Hepatocyte (in vitro differentiated cells): ENCODE measurements around the gene CCDC40. TPM values are rescaled to one million over a fixed set of nuclear protein-coding genes. Genes with fewer than 3 reads are reported as not detected.

Experiments used
- DNase-seq: peaks from one replicate; pipeline ENCODE4 v3.0.0-alpha.2; 2016; ENCODE audit warnings: low spot score
- H2AFZ ChIP-seq: fragments of 200-600 bp; sonication (generic); 2 replicates; pipeline ENCODE4 v1.6.0; 2016; ENCODE audit warnings: antibody characterized with exemption, mild to moderate bottlenecking
- H3K27ac ChIP-seq: fragments of 200-600 bp; sonication (generic); 2 replicates; pipeline ENCODE4 v1.5.1; 2016; ENCODE audit warnings: mild to moderate bottlenecking
- H3K27me3 ChIP-seq: fragments of 200-600 bp; sonication (generic); 2 replicates; pipeline ENCODE4 v1.6.1; 2016
- H3K36me3 ChIP-seq: fragments of 200-600 bp; sonication (generic); replicated peaks from 2 replicates; pipeline ENCODE4 v1.5.1; 2016; ENCODE audit warnings: low read depth; ENCODE audit not compliant: insufficient read depth
- H3K4me1 ChIP-seq: fragments of 200-600 bp; sonication (generic); 2 replicates; pipeline ENCODE4 v1.5.1; 2016; ENCODE audit warnings: mild to moderate bottlenecking, moderate library complexity; ENCODE audit not compliant: insufficient read depth
- H3K4me2 ChIP-seq: fragments of 200-600 bp; sonication (generic); 2 replicates; pipeline ENCODE4 v1.6.0; 2016
- H3K4me3 ChIP-seq: fragments of 200-600 bp; sonication (generic); 2 replicates; pipeline ENCODE4 v1.5.1; 2016; ENCODE audit warnings: mild to moderate bottlenecking
- H3K79me2 ChIP-seq: fragments of 200-600 bp; sonication (generic); 2 replicates; pipeline ENCODE4 v1.6.0; 2017; ENCODE audit warnings: mild to moderate bottlenecking
- H3K9me2 ChIP-seq: fragments of 200-600 bp; sonication (generic); replicated peaks from 2 replicates; pipeline ENCODE4 v1.6.0; 2017; ENCODE audit warnings: mild to moderate bottlenecking; ENCODE audit not compliant: insufficient read depth
- H3K9me3 ChIP-seq: fragments of 200-600 bp; sonication (generic); 2 replicates; pipeline ENCODE4 v1.5.1; 2016; ENCODE audit warnings: low read depth, mild to moderate bottlenecking
- H4K20me1 ChIP-seq: fragments of 200-600 bp; sonication (generic); 2 replicates; pipeline ENCODE4 v1.6.0; 2016; ENCODE audit warnings: mild to moderate bottlenecking; ENCODE audit not compliant: insufficient read depth, poor library complexity, severe bottlenecking
- EZH2 ChIP-seq: fragments of 200-600 bp; sonication (generic); IDR thresholded peaks from 2 replicates; pipeline ENCODE4 v1.6.1; 2016; ENCODE audit warnings: antibody characterized with exemption, mild to moderate bottlenecking, borderline replicate concordance
- EZH2phosphoT487 ChIP-seq: fragments of 200-600 bp; sonication (generic); IDR thresholded peaks from one replicate; pipeline ENCODE4 v1.6.1; 2018; ENCODE audit warnings: antibody characterized with exemption, mild to moderate bottlenecking, low read depth, moderate library complexity; ENCODE audit not compliant: unreplicated experiment, severe bottlenecking
- WGBS: methylation state at CpG from one replicate; pipeline ENCODE4 v1.1.6; 2016; ENCODE audit warnings: low lambda C conversion rate; ENCODE audit errors: missing lambda C conversion rate; 5-methylcytosine and 5-hydroxymethylcytosine counted together
- polyA plus RNA-seq: library from polyadenylated mRNA; unstranded; fragments of >200 nt; fragmentation: Nextera tagmentation; extraction: Ambion mirVana; gene quantifications from 2 replicates; pipeline ENCODE4 v1.2.1, GENCODE V29; 2016
- total RNA-seq: library from RNA; depleted of rRNA; stranded (reverse); fragments of >200 nt; gene quantifications from 2 replicates; pipeline ENCODE4 v1.2.3, GENCODE V29; 2014
- TF ChIP-seq, protein P1 (sequence below): fragments of 200-600 bp; sonication (generic); IDR thresholded peaks from 2 replicates; pipeline ENCODE4 v1.5.1; 2016; ENCODE audit warnings: antibody characterized with exemption, mild to moderate bottlenecking; ENCODE audit not compliant: poor library complexity

The CCDC40 gene
- total and polyA plus RNA-seq, 2 experiments from 2014 or later, result 2.2 to 4.7 TPM

DNA sequence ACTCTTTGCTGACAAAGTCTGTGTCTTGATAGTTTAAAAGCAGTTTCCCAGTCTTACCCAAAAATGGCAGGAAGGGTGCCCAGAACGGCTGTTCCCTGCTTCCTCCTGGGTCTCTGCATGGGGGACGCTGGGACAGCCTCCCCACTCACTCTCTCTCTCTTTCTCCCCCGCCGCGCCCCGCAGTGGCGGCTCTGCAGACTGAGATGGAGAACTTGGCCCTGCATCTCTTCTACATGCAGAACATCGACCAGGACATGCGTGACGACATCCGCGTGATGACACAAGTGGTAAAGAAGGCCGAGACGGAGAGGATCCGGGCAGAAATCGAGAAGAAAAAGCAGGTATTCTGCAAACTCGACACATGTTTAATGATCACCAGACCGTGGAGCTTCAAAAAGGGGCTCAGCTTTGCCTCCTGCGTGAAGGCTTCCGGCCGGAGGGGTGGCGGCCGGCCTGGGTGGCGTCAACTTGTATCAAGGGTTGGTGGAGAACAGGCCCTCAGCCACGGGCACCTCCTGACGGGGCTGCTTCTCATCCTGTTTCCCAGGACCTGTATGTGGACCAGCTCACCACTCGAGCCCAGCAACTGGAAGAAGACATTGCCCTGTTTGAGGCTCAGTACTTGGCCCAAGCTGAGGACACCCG lies 22.0 kb downstream of the CCDC40 start:
- Histone ChIP-seq H2AFZ (no peak overlapping the region), H3K4me2 (no peak overlapping the region), H3K36me3 (no peaks in the 10 kb centered on the region), H3K79me2 (no peaks in the 10 kb centered on the region), H3K27ac (no peak overlapping the region), H4K20me1 (no peaks in the 10 kb centered on the region), H3K9me3 (no peaks in the 10 kb centered on the region), H3K27me3 (no peaks in the 10 kb centered on the region), H3K9me2 (no peaks in the 10 kb centered on the region), H3K4me3 (no peak overlapping the region), H3K4me1 (no peaks in the 10 kb centered on the region)
- WGBS, result 97% methylated on average over 28 of the region's 28 CpGs
- TF ChIP-seq EZH2 (no peak), EZH2phosphoT487 (no peak)
- TF ChIP-seq, protein P1, sequence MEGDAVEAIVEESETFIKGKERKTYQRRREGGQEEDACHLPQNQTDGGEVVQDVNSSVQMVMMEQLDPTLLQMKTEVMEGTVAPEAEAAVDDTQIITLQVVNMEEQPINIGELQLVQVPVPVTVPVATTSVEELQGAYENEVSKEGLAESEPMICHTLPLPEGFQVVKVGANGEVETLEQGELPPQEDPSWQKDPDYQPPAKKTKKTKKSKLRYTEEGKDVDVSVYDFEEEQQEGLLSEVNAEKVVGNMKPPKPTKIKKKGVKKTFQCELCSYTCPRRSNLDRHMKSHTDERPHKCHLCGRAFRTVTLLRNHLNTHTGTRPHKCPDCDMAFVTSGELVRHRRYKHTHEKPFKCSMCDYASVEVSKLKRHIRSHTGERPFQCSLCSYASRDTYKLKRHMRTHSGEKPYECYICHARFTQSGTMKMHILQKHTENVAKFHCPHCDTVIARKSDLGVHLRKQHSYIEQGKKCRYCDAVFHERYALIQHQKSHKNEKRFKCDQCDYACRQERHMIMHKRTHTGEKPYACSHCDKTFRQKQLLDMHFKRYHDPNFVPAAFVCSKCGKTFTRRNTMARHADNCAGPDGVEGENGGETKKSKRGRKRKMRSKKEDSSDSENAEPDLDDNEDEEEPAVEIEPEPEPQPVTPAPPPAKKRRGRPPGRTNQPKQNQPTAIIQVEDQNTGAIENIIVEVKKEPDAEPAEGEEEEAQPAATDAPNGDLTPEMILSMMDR, result no peak
- DNase-seq, result no peak

DNA sequence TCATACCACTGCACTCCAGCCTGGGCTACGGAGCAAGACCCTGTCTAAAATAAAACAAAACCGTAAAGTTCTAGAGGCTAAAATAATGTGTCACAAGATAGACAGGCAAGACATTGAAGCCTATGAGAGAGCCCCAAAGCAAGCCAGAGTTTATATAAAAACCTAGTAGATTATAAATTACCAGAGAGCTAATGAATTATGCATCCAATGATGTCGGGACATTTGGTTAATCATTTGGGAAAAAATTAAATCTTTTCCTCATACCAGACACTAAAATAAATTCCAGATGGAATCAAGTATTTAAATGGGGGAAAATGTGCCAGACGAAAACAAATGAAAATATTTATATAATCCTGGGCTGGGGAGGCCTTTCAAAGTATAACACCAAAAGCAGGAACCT lies 24.2 kb downstream of the CCDC40 start:
- H3K9me2 ChIP-seq, result no peaks in the 10 kb centered on the region
- H3K27me3 ChIP-seq, result no peaks in the 10 kb centered on the region
- no peak overlapping the region for H3K27ac ChIP-seq
- no peaks in the 10 kb centered on the region for H3K9me3 ChIP-seq
- H3K79me2 ChIP-seq, result no peaks in the 10 kb centered on the region
- DNase-seq, result no peak
- H4K20me1 ChIP-seq, result no peaks in the 10 kb centered on the region
- H3K36me3 ChIP-seq, result no peaks in the 10 kb centered on the region
- TF ChIP-seq, protein P1, result no peak
- TF ChIP-seq EZH2 (no peak), EZH2phosphoT487 (no peak)
- H3K4me2 ChIP-seq, result no peak overlapping the region
- no peak overlapping the region for H2AFZ ChIP-seq
- H3K4me3 ChIP-seq, result no peak overlapping the region
- WGBS, result 74% methylated on average over 4 of the region's 4 CpGs
- no peaks in the 10 kb centered on the region for H3K4me1 ChIP-seq

DNA sequence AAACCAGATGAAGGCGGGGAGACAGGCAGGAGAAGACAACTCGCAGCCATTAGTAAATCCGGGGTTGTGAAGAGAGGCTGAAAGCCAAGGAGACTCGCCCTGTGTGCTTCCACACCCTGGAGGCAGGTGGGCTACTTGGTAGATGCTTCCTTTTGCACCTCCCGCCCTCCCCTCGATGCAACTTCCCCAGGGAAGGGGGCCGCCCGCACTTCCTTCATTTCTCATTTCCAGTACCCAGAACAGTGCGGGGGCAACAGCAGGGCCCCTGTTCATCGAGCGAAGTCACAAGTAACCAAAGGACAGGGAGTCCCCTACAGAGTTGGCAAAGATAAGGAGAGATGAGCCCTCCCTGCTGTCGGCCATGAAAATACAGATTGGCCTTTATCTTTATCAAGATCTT lies 25.0 kb downstream of the CCDC40 start:
- Histone ChIP-seq H4K20me1 (no peaks in the 10 kb centered on the region), H3K4me3 (no peak overlapping the region), H3K36me3 (no peaks in the 10 kb centered on the region), H3K9me3 (no peaks in the 10 kb centered on the region), H3K4me1 (no peaks in the 10 kb centered on the region), H3K79me2 (no peaks in the 10 kb centered on the region), H2AFZ (no peak overlapping the region), H3K27me3 (no peaks in the 10 kb centered on the region), H3K4me2 (no peak overlapping the region), H3K27ac (no peak overlapping the region), H3K9me2 (no peaks in the 10 kb centered on the region)
- TF ChIP-seq EZH2, result no peak
- TF ChIP-seq, protein P1, result no peak
- no peak for TF ChIP-seq EZH2phosphoT487
- DNase-seq, result no peak
- WGBS, result 94% methylated on average over 11 of the region's 12 CpGs
